ENCODE measurements around the gene TSPAN31. TPM values are rescaled to one million over a fixed set of nuclear protein-coding genes. Genes with fewer than 3 reads are reported as not detected.
"Not testable (repeated sequence)": the region's sequence is repeated elsewhere in the genome, so short reads cannot be mapped to it uniquely, and the experiment has no call there.

Gene TSPAN31
- total RNA-seq, 1 experiment from 2014 or later: 20.3 TPM

- no peaks in the 10 kb centered on the region for H3K27me3 ChIP-seq (ENCODE audit: low read length)
- no peaks in the 10 kb centered on the region for H3K9me3 ChIP-seq (ENCODE audit: low read length)
- H3K9me2 ChIP-seq (replicated peaks; ENCODE audit: low read length): no peaks in the 10 kb centered on the region
- no TSS peak for BruUV-seq (replicated peaks)
- H2AFZ ChIP-seq (ENCODE audit: low read length): peak within 1 kb of the TSS; percentile 94
- H3K27ac ChIP-seq (ENCODE audit: low read length): peak within 1 kb of the TSS; percentile 86
- CTCF ChIA-PET: interaction anchor here (0.6 kb wide), 1 partner anchor 11 kb away, joined by 3 read pairs; the partner anchor contains the start of gene TSFM
- peaks cover 20% of the 10 kb centered on the region for H3K4me1 ChIP-seq (ENCODE audit: insufficient read depth, low read length)
- H3F3A ChIP-seq (ENCODE audit: low read length, unreplicated experiment): no peaks in the 10 kb centered on the region
- peak within 1 kb of the TSS; percentile 96 for H3K4me2 ChIP-seq (ENCODE audit: low read length)
- peaks cover 28% of the 10 kb centered on the region for H3K79me2 ChIP-seq (ENCODE audit: low read length)
- peaks cover 18% of the 10 kb centered on the region for H3K36me3 ChIP-seq (ENCODE audit: low read depth, low read length)
- DNase-seq (peak; percentile 96), ATAC-seq (peak; percentile 88)
- POLR2A ChIA-PET (ENCODE audit: unreplicated experiment): no interaction called here
- peak within 1 kb of the TSS; percentile 96 for H3K9ac ChIP-seq (ENCODE audit: low read length)
- peak within 1 kb of the TSS; percentile 84 for H3K4me3 ChIP-seq (ENCODE audit: low read length)
- TF ChIP-seq EZH2phosphoT487 (IDR thresholded peaks at IDR 0.05; ENCODE audit: borderline replicate concordance, low read length) (no peak), EZH2 (IDR thresholded peaks at IDR 0.05; ENCODE audit: low read length, unreplicated experiment) (no peak), CTCF (conservative IDR thresholded peaks at IDR 0.05; ENCODE audit: low read depth, low read length) (no peak)
- H4K20me1 ChIP-seq (ENCODE audit: low read length): no peaks in the 10 kb centered on the region
- intact Hi-C loops (cut with micrococcal nuclease): no loop called here
Observed at GRCh38 chr12:57771873-57772428, 27.1 kb downstream of the TSPAN31 start, which contains the start of gene METTL1. TSS of gene METTL1 (minus strand) at chr12:57772105. CDS start at chr12:57772083, 22 bp downstream.

GRCh38 chr12:57772429-57773322 is 27.8 kb downstream of the TSPAN31 start, which contains the start of gene EEF1AKMT3:
TSS of gene EEF1AKMT3 (plus strand) at chr12:57772614. CDS start at chr12:57772725, 111 bp downstream.
- no peaks in the 10 kb centered on the region for H3K9me2 ChIP-seq (replicated peaks; ENCODE audit: low read length)
- H3K36me3 ChIP-seq (ENCODE audit: low read depth, low read length): peaks cover 18% of the 10 kb centered on the region
- H2AFZ ChIP-seq (ENCODE audit: low read length): peak within 1 kb of the TSS; percentile 94
- peaks cover 28% of the 10 kb centered on the region for H3K79me2 ChIP-seq (ENCODE audit: low read length)
- intact Hi-C loops (cut with micrococcal nuclease): no loop called here
- peak; percentile 62 for ATAC-seq
- POLR2A ChIA-PET (ENCODE audit: unreplicated experiment): no interaction called here
- TF ChIP-seq CTCF (conservative IDR thresholded peaks at IDR 0.05; ENCODE audit: low read depth, low read length) (no peak), EZH2 (IDR thresholded peaks at IDR 0.05; ENCODE audit: low read length, unreplicated experiment) (no peak), EZH2phosphoT487 (IDR thresholded peaks at IDR 0.05; ENCODE audit: borderline replicate concordance, low read length) (no peak)
- H3K27ac ChIP-seq (ENCODE audit: low read length): peak within 1 kb of the TSS; percentile 86
- H4K20me1 ChIP-seq (ENCODE audit: low read length): no peaks in the 10 kb centered on the region
- CTCF ChIA-PET: interaction anchor here (0.6 kb wide), 1 partner anchor 10 kb away, joined by 3 read pairs; the partner anchor contains the start of gene TSFM
- H3K9ac ChIP-seq (ENCODE audit: low read length): peak within 1 kb of the TSS; percentile 96
- no peaks in the 10 kb centered on the region for H3K9me3 ChIP-seq (ENCODE audit: low read length)
- peak within 1 kb of the TSS; percentile 84 for H3K4me3 ChIP-seq (ENCODE audit: low read length)
- H3K27me3 ChIP-seq (ENCODE audit: low read length): no peaks in the 10 kb centered on the region
- peak; percentile 60 for DNase-seq
- H3K4me2 ChIP-seq (ENCODE audit: low read length): peak within 1 kb of the TSS; percentile 96
- peaks cover 12% of the 10 kb centered on the region for H3K4me1 ChIP-seq (ENCODE audit: insufficient read depth, low read length)
- H3F3A ChIP-seq (ENCODE audit: low read length, unreplicated experiment): no peaks in the 10 kb centered on the region
- BruUV-seq (replicated peaks): TSS peak; percentile 49

GRCh38 chr12:57774634-57775033 is 29.8 kb downstream of the TSPAN31 start:
- H3K4me2 ChIP-seq (ENCODE audit: low read length); H4K20me1 ChIP-seq (ENCODE audit: low read length); intact Hi-C loops (cut with micrococcal nuclease); H3K27ac ChIP-seq (ENCODE audit: low read length); H2AFZ ChIP-seq (ENCODE audit: low read length); DNase-seq; H3K9me2 ChIP-seq (replicated peaks; ENCODE audit: low read length); H3K9me3 ChIP-seq (ENCODE audit: low read length); CTCF ChIA-PET; POLR2A ChIA-PET (ENCODE audit: unreplicated experiment); H3K4me3 ChIP-seq (ENCODE audit: low read length); BruUV-seq (replicated peaks); H3F3A ChIP-seq (ENCODE audit: low read length, unreplicated experiment); H3K27me3 ChIP-seq (ENCODE audit: low read length); H3K9ac ChIP-seq (ENCODE audit: low read length); ATAC-seq: not testable (repeated sequence)
- Histone ChIP-seq H3K79me2 (ENCODE audit: low read length) (peaks cover 28% of the 10 kb centered on the region), H3K36me3 (ENCODE audit: low read depth, low read length) (peaks cover 10% of the 10 kb centered on the region), H3K4me1 (ENCODE audit: insufficient read depth, low read length) (peaks cover 11% of the 10 kb centered on the region)

Measured in PC-3 (cell line).